Spleen (tissue), 7 donors: ENCODE data around the gene ZNF775.

Experiments
- POLR2AphosphoS5 ChIP-seq, 3 donors: sonication (generic); formaldehyde crosslinking; IDR thresholded peaks; one replicate each; pipeline ENCODE4 v1.5.1; 2017; ENCODE audit warnings: antibody characterized with exemption in 3 of 3
- TF ChIP-seq, protein P1 (sequence below), 11 experiments: fragments of 200-600 bp in 7 of 11; fragments of 450-650 bp in 4 of 11; sonication (generic) in 4 of 11; IDR thresholded peaks in 8 of 11; conservative IDR thresholded peaks in 3 of 11; 1 replicate in 7 of 11; 2 replicates in 4 of 11; pipeline versions ENCODE4 v1.4.0 to v1.8.0; 2016 to 2021; ENCODE audit warnings: antibody characterized with exemption in 11 of 11, inconsistent platforms in 4 of 11, mild to moderate bottlenecking in 1 of 11
- donor health status: DM: no; HTN: no; CAD: no; lungs with moderate emphysema.
- donor health status: DM: no; HTN: no; CAD: no.
- donor health status: DM: no; HTN: no; CAD: no.

DNA sequence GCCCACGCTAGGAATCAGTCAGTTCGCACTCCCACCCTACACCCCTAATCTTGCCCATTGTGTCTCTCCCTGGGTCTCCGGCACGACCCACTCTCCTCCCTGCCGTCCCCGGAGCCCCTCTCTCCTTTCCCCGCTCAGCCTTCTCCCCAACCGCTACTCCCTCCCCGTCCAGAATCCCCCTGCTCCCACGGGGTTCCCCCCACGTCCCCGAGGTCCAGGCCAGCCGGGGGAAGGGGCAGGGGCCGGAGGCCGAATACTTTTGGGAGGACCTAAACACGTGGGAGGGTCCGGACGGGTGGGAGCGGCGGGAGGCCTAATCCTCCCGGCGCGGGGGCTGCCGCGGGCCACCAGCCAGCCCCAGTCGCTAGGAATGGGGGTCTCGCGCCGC, 38.3 kb upstream of the ZNF775 start:
- TF ChIP-seq, protein P1, sequence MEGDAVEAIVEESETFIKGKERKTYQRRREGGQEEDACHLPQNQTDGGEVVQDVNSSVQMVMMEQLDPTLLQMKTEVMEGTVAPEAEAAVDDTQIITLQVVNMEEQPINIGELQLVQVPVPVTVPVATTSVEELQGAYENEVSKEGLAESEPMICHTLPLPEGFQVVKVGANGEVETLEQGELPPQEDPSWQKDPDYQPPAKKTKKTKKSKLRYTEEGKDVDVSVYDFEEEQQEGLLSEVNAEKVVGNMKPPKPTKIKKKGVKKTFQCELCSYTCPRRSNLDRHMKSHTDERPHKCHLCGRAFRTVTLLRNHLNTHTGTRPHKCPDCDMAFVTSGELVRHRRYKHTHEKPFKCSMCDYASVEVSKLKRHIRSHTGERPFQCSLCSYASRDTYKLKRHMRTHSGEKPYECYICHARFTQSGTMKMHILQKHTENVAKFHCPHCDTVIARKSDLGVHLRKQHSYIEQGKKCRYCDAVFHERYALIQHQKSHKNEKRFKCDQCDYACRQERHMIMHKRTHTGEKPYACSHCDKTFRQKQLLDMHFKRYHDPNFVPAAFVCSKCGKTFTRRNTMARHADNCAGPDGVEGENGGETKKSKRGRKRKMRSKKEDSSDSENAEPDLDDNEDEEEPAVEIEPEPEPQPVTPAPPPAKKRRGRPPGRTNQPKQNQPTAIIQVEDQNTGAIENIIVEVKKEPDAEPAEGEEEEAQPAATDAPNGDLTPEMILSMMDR (IDR thresholded peaks at IDR 0.05 in 8 of 11, conservative IDR thresholded peaks at IDR 0.05 in 3 of 11) = no peak
- TF ChIP-seq POLR2AphosphoS5 (IDR thresholded peaks at IDR 0.05) = no peak
